Stimulated activated CD8-positive, alpha-beta memory T cell treated with anti-CD3 and anti-CD28 coated beads, Interleukin-15, amount 100 ng/mL, for 48 hours (primary cell): ENCODE results near the gene RIMBP2.
"Not testable (repeated sequence)": the region's sequence is repeated elsewhere in the genome, so short reads cannot be mapped to it uniquely, and the experiment has no call there.

Experiments used
- DNase-seq, 2 donors: peaks; one replicate each; pipeline ENCODE4 v3.0.0-alpha.2; 2020; ENCODE audit warnings: low read depth in 2 of 2

RIMBP2 gene

DNA sequence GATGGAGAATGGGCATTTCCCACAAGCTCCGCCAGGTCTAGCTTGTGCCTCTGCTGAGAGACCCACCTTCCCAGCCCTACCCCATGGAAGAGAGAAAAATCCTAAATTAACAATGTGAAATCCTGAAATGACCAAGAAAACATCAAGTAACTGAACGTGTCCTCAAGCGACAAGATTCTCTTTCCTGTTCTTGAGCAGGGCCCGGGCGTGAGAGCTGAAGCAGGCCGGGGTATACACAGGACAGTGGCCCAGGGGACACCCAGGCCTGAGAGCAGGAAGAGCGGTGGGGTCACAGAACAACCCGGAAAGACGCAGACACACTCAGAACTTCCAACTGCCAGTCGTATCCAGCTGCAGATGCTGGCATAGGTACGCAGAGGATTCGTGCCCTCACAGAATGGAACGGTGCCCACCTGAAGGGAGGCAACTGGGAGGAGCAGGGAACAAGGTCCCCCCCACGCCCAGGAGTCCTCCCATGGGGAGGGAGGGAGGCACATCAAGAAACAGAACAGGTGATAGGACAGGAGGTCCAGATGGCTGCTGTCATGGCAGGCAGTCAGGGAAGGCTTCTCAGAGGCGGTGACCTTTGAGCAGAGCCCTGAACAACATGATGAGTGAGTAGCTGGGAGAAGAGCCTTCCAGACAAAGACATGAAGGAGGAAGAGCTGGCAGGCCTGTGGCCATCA is 9.1 kb downstream of the RIMBP2 start:
- DNase-seq: no peak

DNA sequence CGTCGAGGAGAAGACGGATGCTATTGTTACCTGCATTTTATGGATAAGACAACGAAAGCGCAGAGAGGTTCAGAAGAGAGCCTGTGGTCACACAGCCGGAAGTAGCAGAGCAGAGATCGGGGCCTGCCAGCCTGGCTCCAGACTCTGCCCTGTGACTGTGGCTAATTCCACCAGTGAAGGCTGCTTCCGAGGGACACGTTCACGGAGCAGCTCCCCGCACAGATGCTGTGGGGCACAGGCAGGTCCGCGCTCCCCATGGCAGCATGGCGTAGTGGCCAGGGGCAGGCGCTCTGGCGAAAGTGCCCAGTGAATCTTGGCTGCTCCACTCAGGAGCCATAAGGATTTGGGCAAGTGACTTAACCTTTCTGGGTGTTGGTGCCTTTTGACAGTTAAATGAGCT is 9.8 kb downstream of the RIMBP2 start:
- DNase-seq: no peak

DNA sequence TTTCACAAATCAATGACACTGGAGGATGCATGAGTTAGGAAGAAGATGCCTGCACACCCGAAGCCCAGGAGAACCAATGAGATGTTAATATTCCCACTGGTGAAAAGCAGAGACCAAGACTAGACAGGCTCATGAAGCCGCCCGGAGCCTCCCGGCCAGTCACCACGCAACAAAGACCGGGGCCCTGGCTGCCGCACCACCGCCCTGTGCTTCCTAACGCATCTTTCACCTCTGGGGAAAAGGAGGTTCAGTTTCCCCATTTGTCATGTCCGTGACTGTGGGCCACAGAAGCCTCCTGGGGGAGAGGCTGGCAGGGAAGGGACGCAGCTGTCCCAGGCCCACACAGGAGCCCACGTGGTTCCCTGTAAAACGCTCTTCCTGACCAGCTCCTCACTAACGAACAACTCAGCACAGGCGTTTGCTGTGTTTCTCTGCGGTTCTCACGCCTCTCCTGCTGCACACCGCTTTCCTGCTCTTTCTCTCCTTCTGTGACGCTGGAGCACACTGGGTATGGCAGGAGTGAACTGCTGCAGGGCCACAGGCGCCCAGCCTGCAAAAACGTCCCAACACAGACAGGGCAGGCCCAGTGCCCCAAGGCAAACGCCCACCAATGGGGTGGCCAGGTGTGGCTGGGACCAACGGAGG is 10.8 kb downstream of the RIMBP2 start:
- DNase-seq: no peak

DNA sequence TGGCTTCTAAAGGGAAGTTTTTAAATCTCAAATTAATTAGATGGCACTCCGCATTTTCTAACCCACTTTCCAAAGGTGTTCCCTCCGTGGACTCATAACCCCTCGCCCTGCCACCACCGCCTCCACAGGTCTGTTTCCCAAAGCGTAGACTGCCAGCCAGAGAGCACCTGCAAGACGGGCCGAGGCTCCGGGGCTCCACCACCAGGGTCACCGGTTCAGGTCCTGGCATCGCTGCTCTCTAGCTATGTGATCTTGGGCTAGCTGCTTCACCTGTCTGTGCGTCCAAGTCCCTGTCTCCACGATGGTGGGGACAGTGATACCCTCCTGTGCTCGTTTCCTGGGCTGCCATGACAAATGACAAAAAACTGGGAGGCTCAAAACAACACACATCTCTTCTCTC is 11.5 kb downstream of the RIMBP2 start:
- no peak for DNase-seq

DNA sequence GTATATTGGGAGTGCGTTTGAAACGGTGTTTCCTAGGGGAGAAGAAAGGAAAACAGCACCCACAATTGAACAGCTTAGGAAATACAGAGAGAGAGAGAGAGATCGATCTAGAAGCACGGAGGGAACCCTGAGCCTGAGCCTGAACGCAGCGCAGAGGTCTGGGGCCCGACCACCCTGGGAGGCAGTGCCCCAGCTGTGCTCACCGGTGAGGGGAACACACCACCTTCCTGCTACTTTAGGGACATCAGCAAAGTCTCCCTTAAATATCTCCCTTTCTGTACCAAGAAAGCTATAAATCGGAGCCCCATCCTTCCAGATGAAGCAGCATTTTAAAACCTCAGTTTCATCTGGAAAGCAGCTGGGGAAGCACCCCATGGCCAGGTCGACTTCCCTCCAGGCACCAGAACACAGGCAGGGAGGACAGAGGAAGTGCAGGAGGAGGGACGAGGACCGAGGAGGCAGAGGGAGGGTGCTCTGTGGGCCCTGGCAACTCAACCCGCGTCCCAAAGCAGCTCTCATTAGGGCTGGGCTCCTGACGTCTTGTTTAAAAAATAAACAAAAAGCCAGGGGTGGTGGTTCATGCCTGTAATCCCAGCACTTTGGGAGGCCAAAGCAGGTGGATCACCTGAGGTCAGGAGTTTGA is 12.2 kb downstream of the RIMBP2 start:
- no peak for DNase-seq

DNA sequence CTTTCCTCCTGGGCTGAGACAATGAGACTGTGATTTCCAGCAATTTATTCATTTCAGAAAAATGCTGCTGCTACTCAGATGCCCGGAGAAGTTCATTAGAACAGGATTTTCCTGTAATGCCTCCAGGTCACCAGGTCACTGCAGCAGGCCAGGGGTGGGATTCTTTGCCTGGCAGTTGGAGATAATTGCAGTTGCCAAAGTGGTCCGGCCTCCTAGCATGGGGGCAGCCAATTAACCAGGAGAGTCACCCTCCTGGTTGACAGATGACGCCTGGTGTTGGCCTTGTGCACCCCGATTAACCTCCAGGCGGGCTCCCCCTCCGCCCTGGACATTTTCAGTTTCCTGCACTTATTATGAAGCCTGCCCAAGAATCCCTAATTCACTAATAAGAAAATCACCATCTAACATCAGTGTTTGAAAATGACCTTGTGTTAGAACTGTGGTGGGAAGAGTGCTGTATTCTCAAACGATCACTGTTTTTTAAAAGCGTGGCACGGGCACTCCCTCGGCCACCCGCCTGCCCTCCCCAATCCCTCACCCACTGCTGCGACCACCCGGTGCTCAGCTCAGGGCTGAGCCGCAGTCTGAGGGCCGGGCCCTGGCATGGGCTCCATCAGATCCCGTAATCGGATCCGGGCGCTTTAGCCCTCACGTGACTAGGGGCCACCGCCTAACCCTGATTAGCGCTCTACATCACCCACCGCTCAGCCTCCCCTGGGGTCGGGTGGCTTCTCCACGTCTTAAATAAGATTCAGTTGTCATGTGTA is 12.9 kb downstream of the RIMBP2 start:
- no peak for DNase-seq

DNA sequence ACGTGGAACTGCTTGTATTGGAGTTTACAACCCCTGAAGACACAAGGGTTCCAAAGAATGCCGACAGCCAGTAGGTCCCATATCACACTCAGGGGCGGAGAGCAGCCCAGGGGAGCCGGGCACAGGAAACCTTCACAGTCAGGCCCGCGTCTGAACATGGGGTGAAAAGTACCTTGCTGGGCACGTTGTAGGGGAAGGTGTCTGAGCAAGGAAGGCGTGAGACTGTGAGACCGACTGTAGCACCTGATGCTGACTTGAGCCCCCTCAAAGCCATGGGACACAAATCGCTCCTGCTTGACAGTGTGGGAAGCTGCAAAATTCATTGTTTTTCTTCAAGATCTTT is 14.7 kb downstream of the RIMBP2 start:
- DNase-seq: no peak

DNA sequence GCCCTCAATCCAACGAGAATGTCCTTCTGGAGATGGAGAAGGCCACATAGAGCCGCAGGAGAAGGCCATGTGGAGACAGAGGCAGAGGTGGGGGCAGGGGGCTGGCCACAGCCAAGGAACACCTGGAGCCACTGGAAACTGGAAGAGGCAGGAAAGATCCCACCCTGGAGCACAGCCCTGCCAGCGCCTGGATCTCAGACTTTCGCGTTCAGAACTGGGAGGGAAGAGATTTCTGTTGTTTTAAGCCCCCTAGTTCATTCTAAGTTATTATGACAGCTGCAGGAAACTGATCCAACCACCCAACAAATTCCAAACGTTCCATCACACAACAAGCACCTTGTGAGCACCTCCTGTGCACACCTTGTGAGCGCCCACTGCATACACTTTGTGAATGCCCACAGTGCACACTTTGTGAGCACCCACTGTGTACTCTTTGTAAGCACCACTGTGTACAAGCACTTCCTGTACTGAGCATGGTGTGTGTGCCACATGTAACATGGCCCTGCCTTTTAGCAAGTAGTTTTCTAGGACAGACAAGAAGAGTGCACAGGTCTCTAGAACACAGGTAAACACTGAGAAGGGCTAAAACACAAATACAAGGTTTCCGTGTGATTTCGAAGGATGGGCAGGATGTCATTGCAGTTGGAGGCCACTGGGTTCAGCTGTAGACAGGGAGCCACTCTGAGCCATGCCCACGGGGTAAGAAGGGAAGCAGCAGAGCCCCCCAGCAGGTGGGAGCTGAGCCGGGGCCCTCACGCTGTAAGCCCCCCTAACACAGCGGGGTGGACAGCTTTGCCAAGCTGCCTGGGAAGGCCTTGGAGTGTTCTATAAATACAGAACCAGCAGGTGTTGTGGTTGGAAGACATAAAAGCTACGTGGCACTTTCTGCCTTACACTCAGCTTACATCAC is 15.4 kb downstream of the RIMBP2 start:
- DNase-seq: no peak

DNA sequence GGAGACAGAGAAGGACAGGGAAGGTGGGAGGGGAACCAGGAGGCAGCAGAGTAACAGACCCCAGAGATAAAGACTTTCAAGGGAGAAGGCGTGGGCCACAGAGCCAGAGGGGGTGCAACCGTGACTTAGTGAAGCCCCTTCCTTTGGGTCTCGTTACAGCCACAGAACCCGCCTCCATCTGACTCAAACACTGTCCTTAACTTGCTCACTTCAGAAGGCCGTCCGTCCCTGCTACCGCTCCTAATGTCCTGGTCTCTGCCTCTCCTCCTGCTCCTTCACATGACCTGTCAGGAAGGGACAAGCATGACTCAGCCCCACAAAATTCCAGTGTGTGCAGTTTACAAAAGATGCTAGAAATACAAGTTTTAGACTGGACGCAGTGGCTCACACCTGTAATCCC is 18.0 kb downstream of the RIMBP2 start:
- DNase-seq: no peak

DNA sequence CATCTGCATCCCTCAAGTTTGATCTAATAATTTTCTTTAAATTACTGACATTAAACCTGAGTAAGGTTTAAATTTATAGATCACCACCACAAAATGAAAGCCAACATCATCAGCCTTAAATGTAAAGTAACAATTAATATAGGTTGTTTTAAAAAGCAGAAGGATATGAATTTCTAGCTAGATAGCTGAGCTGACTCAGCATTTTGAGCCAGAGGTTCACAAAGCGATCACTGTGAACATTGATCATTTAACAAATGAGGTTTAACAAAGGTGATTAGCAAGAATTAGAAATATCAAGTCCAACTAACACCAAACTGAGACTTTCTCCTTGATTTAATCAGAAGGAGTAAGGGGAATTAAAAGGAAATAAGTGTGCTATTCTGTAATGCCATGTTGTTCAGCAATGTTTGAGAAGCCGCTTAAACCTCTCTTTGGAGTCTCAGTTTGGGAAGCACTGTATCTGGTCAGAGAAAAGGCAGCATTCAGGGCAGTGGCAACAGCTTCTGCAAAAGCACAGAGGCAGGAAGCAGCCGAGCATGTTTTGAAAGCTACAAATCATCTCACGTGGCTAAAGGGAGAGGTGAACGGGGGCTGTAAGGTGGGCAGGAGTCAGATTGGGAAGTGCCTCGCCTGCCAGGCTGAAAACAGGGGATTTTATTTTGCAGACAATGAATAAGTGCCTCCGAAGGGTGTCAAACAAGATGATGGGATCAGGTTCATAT is 19.6 kb downstream of the RIMBP2 start:
- no peak for DNase-seq

DNA sequence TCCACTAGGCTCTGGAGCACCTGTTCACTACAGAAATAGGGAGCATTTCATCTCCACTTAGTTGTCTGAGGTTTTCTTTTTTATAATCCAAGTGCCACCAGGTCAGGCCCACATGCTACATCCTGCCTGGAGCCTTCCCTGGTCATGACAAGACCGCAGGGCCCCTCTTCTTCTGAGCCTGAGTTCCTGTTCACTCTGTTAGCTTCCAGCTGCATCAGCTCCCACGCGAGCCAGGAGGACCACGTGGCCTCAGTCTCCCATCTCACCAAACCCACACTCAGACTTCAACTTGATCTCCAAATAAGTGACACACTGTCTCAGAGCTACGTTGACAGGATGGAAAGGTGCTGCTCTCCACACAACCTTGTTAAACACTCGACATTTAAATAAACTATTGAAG is 21.0 kb downstream of the RIMBP2 start:
- no peak for DNase-seq

DNA sequence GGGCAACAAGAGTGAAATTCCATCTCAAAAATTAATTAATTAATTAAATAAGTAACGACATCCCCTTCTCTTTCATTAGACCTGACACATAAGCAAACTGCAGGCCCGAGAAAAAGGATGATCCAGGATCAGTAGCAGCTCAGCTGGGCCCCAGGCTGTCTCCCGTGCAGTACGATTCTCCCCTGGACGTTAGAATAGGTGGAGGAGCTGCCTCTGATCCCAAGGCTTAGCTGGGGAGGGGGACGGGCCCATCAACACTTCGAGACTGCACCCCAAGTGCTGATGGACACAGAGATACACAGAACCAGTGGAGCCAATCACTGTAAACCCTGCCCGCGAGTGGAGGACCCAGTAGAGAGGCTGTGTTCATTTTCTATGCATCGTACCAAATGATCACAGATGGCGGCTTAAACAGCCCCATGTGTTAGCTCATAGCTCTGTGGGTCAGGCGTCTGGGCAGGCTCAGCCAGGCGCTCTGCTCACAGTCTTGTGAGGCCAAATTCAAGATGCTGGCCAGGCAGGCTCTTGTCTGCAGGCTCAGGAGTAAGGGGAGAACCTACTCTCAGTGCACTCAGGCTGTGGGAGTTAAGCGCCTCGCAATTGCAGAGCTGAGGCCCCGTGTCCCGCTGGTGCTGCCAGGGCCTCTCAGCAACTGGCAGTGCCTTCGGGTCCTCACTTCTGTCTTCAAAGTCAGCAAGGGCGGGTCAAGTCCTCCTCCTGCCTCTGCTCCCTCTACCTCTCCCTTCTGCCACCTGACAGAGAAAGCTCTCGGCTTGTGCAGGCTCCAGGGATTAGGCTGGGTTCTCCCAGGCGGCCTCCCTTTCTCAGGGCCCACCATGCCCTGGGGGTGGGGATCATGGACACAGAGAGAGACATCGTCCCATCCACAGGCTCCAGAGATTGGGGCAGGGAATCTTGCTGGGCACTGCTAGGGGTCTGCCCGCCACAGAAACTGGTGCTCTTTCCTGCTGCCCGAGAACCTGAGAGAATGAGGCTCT is 26.4 kb downstream of the RIMBP2 start:
- DNase-seq: no peak

DNA sequence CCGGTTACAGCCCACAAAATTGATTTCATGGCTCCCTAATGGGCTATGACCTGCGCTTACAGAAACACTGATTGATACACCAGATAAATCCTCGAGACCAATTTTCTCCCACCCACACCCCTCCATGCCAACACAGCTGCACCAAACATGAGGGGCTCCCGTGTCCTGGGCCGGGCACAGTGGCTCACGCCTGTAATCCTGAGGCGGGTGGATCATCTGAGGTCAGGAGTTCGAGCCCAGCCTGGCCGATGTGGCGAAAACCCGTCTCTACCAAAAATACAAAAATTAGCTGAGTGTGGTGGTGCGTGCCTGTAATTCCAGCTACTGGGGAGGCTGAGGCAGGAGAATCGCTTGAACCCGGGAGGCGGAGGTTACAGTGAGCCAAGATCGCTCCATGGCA is 27.1 kb downstream of the RIMBP2 start:
- DNase-seq: not testable (repeated sequence)

DNA sequence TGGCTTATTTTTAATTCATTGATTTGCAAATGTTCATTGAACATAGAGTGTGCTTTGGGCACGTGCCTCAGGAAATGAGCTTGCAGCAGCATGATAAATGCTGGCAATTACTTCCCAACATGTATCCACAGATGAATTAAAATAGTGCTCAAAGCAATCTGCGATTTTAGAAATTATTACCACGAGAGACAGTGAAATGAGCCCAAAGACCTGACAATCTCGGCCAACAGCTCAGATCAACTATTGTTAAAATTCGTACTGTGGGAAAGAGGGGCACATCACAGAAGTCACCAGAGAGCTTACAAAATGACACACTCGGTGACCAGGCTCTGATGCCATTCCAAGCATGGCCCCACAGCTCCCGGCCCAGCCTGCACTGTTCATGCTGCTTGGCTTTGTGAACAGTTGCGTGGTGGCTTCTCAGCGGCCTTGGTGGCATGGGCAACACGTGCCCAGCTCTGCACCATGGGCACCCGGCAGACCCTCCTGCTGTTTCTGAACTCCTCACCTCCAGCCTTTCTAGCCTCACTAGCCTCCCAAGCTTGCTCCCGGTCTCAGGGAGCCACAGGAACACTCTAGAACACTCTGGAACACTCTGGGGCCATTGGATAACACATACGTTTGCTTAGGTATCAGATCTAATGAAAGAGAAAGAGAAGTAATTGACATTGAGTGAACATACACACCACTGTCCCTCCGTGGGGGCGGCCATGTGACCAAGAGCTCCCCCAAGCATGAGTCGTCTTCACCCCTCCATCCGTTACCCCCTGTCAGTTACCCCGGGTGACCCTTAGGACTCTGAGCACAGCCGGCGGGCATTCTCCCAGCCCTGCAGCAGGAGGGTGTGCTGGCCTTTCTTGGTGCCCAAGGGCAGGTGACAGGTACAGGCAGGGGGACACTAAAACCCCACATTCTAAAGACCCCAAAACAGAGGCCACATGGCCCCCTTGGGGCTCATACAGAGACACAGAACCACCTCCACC is 28.0 kb downstream of the RIMBP2 start:
- DNase-seq: no peak

DNA sequence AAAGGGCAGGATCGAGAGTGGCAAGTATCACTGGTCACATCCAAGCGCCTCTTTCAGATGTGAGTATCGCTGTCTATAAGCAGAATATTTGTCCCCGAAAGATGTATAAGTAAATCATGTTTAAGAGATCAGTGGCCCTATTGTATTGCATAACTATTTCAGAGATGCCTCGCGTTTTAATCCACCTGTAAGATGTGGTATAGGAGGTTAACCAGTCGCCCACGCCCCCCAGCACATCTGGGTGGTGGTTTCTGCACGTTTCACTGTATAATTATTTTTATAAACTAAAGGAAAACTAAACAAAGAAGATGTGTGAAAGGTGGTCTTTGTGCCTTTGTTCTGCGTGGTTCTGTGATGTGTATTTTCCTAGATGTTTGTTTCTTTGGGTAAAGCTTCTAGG is 28.9 kb downstream of the RIMBP2 start:
- no peak for DNase-seq

DNA sequence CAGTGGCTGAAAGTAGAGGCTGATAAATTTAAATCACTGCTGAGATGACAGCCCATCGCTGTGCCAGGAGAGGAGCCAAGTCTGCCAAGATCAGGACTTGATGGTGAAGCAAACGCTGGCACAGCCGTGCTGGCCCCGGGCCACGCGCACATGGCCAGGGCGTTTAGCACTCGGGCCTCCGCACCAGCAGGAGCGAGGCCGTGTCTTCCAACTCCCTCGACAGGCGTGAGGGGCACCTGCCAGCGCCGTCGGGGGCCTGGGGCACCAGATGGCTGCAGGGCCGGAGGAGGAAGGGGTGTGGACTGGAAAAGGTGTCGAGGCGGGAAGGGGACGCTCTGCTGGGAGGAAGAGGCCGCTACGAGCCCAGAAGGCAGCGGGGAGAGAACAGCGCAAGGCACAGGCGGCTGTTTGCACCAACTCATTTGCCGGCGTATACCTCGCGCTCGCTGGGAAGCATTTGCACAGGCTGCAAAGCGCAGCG is 29.5 kb downstream of the RIMBP2 start:
- no peak for DNase-seq

DNA sequence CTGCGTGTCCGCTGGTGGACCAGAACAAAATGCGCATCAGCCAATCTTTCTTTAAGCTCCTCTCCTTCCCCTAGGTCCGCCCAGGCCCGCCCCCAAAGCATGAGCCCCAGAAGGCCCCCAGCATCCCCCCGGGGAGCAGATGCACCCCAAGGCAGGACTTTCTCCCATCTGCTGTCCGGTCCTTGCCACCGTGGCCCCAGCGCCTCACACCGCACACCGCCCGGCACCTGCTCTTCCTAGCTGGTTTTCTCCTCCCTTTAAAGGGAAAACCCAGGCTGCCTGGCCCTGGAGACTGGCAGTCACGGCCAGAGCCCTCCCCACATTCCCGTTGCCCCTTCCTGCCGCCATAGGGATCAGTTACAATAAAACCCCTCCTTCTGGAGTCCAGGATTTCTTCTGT is 30.2 kb downstream of the RIMBP2 start:
- no peak for DNase-seq

DNA sequence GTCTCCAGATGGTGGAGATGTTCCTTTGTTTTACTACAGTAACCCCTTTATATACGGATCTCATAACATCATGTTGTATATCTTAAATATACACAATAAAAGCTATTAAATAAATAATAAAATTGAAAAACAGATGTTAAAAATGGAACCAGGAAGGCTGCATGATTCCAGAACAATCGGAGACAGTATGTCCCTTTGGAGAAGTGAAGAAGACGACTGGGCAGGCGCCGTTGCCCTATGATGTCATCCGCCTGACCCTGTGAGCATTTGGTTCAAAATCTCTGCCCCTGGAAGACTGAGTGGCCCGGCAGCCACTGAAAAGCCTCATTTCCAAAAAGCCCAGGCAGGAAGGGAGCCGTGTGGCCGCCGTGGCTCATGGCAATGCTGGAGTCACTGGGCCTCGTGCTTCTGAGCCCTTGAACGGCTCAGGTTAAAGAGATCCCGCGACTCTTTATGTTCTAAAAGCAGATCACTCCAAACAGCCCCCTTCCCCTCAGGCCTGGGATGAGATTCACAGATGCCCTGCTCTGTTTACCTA is 30.8 kb downstream of the RIMBP2 start:
- DNase-seq: no peak
